ENCODE data around the gene ARHGEF17.

DNA sequence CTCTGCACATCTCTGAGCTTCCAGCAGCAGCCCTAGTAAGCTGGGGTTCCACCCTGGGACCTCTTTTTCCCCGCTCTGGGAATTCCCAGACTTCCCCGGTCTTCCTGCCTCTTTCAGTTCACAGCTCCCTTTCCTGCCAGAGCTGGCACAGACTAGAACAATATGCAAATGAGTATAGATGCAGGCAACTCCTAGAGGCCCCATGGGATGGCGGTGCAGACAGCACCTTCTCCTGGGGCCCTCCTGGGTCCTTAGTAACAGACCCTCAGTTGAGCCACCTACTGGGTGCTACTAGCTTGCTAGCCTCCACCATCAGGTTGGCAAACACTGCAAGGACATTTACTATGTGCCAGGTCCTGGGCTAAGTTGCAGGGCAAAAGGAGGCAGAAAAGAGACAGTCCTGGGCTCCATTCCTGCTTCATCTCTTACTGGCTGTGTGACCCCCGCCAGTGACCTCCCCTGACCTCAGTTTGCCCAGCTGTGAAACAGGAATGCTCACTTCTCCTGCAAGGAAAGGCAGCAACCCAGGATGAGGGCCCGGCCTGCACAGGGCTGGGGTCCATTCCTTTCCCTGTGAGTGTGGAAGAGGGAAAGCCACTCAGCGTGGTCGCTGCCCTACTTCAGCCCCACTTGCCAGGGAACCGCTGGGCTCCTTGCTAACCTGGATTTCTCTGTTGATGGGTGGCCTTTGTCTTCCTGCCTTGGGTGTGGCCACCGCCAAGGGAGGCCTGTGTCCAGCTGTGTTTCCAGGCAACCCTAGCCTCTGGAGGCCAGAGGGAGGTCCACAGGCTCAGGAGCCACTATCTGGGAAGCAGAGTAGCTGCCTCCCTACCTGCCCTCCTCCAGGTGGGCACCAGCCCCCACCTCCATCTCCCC, 75.4 kb downstream of the ARHGEF17 start:
- no peak for TF ChIP-seq POLR2A (IDR thresholded peaks at IDR 0.05)
- TF ChIP-seq, protein P1, sequence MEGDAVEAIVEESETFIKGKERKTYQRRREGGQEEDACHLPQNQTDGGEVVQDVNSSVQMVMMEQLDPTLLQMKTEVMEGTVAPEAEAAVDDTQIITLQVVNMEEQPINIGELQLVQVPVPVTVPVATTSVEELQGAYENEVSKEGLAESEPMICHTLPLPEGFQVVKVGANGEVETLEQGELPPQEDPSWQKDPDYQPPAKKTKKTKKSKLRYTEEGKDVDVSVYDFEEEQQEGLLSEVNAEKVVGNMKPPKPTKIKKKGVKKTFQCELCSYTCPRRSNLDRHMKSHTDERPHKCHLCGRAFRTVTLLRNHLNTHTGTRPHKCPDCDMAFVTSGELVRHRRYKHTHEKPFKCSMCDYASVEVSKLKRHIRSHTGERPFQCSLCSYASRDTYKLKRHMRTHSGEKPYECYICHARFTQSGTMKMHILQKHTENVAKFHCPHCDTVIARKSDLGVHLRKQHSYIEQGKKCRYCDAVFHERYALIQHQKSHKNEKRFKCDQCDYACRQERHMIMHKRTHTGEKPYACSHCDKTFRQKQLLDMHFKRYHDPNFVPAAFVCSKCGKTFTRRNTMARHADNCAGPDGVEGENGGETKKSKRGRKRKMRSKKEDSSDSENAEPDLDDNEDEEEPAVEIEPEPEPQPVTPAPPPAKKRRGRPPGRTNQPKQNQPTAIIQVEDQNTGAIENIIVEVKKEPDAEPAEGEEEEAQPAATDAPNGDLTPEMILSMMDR (IDR thresholded peaks at IDR 0.05), result no peak

All from lower leg skin (tissue), 3 donors.